Endometrial microvascular endothelial cells (primary cell): Measurements from ENCODE around the gene SNAI3. TPM values are rescaled to one million over a fixed set of nuclear protein-coding genes. Genes with fewer than 3 reads are reported as not detected.

Experiments
- in situ Hi-C: cut with HindIII; loops from 2 replicates; pipeline ENCODE4 v1.10.0; 2017; ENCODE audit warnings: low sequenced_read_pairs, low pct_unique_long_range_greater_than_20kb; ENCODE audit errors: inconsistent ontology term
- total RNA-seq: library from RNA; depleted of rRNA; stranded (reverse); fragments of >200 nt; gene quantifications from one replicate; pipeline ENCODE4 v1.2.3, GENCODE V29; 2015; ENCODE audit errors: inconsistent ontology term

Gene SNAI3
- not detected for total RNA-seq

GRCh38 chr16:88686439-88687253 lies at the start of gene SNAI3:
SNAI3 (minus strand) TSS chr16:88686507; CDS start chr16:88686406, 101 bp downstream.
- in situ Hi-C loops, result no loop called here

GRCh38 chr16:88736088-88736487 lies 49.8 kb upstream of the SNAI3 start:
- in situ Hi-C loops, result no loop called here

GRCh38 chr16:88735616-88736015 lies 49.3 kb upstream of the SNAI3 start:
- in situ Hi-C loops, result no loop called here

GRCh38 chr16:88735121-88735520 lies 48.8 kb upstream of the SNAI3 start:
- in situ Hi-C loops, result no loop called here

GRCh38 chr16:88734361-88734728 lies 48.0 kb upstream of the SNAI3 start:
- in situ Hi-C loops, result no loop called here

GRCh38 chr16:88733630-88734360 lies 47.5 kb upstream of the SNAI3 start:
- in situ Hi-C loops, result no loop called here

- in situ Hi-C loops, result no loop called here
These were observed 46.6 kb upstream of the SNAI3 start for GRCh38 chr16:88732961-88733294.

GRCh38 chr16:88732172-88732960 lies 46.1 kb upstream of the SNAI3 start:
- in situ Hi-C loops, result no loop called here

- in situ Hi-C loops, result no loop called here
These were observed 45.4 kb upstream of the SNAI3 start for GRCh38 chr16:88731699-88732098.

GRCh38 chr16:88730632-88731607 lies 44.6 kb upstream of the SNAI3 start:
- in situ Hi-C loops, result no loop called here

- in situ Hi-C loops, result no loop called here
These were observed 41.6 kb upstream of the SNAI3 start for GRCh38 chr16:88727871-88728270.

- in situ Hi-C loops, result no loop called here
These were observed 40.7 kb upstream of the SNAI3 start for GRCh38 chr16:88726981-88727380.

GRCh38 chr16:88726408-88726749 lies 40.1 kb upstream of the SNAI3 start:
- in situ Hi-C loops, result no loop called here

GRCh38 chr16:88725609-88726407 lies 39.5 kb upstream of the SNAI3 start:
- in situ Hi-C loops, result no loop called here

GRCh38 chr16:88724855-88725555 lies 38.7 kb upstream of the SNAI3 start:
- in situ Hi-C loops, result no loop called here

- in situ Hi-C loops, result no loop called here
These were observed 37.6 kb upstream of the SNAI3 start for GRCh38 chr16:88723911-88724310.

- in situ Hi-C loops, result no loop called here
These were observed 37.2 kb upstream of the SNAI3 start for GRCh38 chr16:88723507-88723887.
